ENCODE data around the gene TBC1D4.

DNA sequence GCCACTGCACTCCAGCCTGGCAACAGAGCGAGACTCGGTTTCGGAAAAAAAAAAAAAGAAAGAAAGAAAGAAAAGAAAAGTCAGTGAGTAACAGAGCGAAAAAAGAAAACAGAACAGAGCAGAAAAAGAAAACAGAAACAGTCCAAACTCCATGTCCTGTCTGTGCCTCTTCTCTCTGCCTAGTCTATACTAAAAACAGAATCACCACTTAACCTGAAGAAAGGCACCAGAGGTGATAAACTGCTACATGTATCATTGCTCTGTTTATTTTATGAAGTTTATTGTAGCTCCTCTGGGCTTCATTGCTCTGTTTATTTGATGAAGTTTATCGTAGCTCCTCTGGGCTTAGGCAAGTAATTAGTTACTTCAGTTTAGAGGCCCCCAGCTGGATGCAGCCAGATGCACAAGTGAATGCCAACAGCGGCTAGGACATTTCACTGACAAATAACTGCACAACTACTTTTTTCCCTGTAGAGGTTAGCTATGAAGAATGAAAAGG lies 39.2 kb downstream of the TBC1D4 start:
- TF ChIP-seq, protein P1, sequence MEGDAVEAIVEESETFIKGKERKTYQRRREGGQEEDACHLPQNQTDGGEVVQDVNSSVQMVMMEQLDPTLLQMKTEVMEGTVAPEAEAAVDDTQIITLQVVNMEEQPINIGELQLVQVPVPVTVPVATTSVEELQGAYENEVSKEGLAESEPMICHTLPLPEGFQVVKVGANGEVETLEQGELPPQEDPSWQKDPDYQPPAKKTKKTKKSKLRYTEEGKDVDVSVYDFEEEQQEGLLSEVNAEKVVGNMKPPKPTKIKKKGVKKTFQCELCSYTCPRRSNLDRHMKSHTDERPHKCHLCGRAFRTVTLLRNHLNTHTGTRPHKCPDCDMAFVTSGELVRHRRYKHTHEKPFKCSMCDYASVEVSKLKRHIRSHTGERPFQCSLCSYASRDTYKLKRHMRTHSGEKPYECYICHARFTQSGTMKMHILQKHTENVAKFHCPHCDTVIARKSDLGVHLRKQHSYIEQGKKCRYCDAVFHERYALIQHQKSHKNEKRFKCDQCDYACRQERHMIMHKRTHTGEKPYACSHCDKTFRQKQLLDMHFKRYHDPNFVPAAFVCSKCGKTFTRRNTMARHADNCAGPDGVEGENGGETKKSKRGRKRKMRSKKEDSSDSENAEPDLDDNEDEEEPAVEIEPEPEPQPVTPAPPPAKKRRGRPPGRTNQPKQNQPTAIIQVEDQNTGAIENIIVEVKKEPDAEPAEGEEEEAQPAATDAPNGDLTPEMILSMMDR (IDR thresholded peaks at IDR 0.05): no peak
- no peak for TF ChIP-seq POLR2A (IDR thresholded peaks at IDR 0.05)
